Activated CD8-positive, alpha-beta T cell treated with anti-CD3 and anti-CD28 coated beads for 36 hours (primary cell): ENCODE measurements around the gene GFPT2. TPM values are rescaled to one million over a fixed set of nuclear protein-coding genes. Genes with fewer than 3 reads are reported as not detected.

Source experiments
- ATAC-seq: fragments of 200-7000 bp; cut with Tn5 transposase; one replicate; pipeline ENCODE4 v1.10.0; 2021; ENCODE audit warnings: mild to moderate bottlenecking, moderate library complexity
- CTCF ChIA-PET: fragments of 350-600 bp; sonication (Branson Sonifier 250); formaldehyde crosslinking; loops from one replicate; lab custom pipeline; 2021; ENCODE audit warnings: antibody characterized with exemption; lab: Charles Lee
- POLR2A ChIA-PET: fragments of 350-600 bp; sonication (Branson Sonifier 250); formaldehyde crosslinking; loops from one replicate; lab custom pipeline; 2021; ENCODE audit warnings: antibody characterized with exemption; lab: Charles Lee
- DNase-seq: peaks from one replicate; pipeline ENCODE4 v3.0.0-alpha.2; 2020
- H3K27ac Mint-ChIP-seq: one replicate; pipeline ENCODE4 v1.8.0; 2021; ENCODE audit warnings: mild to moderate bottlenecking, mixed read lengths
- H3K27me3 Mint-ChIP-seq: one replicate; pipeline ENCODE4 v1.8.0; 2021; ENCODE audit warnings: mixed read lengths
- H3K36me3 Mint-ChIP-seq: one replicate; pipeline ENCODE4 v1.8.0; 2021; ENCODE audit warnings: low read depth, mixed read lengths
- H3K4me1 Mint-ChIP-seq: one replicate; pipeline ENCODE4 v1.8.0; 2021; ENCODE audit warnings: low read depth, mixed read lengths
- H3K4me3 Mint-ChIP-seq: one replicate; pipeline ENCODE4 v1.8.0; 2021; ENCODE audit warnings: mild to moderate bottlenecking, moderate library complexity, mixed read lengths
- H3K9me3 Mint-ChIP-seq: one replicate; pipeline ENCODE4 v1.8.0; 2021; ENCODE audit warnings: mixed read lengths
- intact Hi-C: fragments of 100-400 bp; cut with micrococcal nuclease; formaldehyde crosslinking; loops from one replicate; pipeline ENCODE4 v1.10.0; 2022
- total RNA-seq, 2 experiments: library from RNA; stranded (reverse); gene quantifications; one replicate each; pipeline ENCODE4 v1.2.3, GENCODE V29; 2021
- TF ChIP-seq, protein P1 (sequence below): fragments of 200-600 bp; IDR thresholded peaks from one replicate; pipeline ENCODE4 v1.8.0; 2022; ENCODE audit warnings: antibody characterized with exemption, mild to moderate bottlenecking

GFPT2 gene
- total RNA-seq, 2 experiments from 2014 or later, result not detected

DNA sequence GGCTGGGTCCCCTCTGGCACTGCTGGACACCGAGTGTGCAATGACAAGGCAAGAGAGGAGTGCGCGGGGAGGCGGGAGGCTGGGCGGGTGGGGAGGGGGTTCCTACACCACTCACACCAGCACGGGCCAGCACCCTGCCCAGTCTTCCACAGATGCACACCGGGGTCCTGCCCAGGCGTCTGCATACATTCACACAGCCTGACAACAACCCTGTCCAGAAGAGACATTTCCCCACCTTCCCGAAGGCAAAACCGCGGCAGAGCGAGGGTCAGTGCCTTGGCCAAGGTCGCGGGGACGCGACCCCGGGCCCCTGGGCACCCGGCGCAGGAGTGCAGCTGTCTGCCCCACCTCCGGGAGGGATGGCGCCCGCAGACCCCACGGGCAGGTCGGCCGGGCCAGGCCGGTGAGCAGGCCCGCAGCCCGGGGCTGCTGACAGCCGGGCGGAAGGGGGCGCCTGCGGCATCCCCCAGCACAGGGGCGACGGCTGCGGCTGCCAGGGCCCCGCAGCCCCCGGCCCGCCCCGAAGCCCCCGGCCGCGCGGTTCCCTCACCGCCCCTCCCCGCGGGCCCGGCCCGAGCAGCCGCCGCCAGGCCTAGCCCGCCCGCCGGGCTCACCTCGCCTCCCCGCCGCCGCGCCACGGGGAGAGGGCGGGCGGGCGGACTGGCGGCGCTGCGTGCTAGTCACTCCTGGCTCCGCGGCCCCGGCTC, 61.7 kb downstream of the GFPT2 start:
- peak; percentile 23 for DNase-seq
- peak overlapping the region; percentile 76 for H3K27ac Mint-ChIP-seq

DNA sequence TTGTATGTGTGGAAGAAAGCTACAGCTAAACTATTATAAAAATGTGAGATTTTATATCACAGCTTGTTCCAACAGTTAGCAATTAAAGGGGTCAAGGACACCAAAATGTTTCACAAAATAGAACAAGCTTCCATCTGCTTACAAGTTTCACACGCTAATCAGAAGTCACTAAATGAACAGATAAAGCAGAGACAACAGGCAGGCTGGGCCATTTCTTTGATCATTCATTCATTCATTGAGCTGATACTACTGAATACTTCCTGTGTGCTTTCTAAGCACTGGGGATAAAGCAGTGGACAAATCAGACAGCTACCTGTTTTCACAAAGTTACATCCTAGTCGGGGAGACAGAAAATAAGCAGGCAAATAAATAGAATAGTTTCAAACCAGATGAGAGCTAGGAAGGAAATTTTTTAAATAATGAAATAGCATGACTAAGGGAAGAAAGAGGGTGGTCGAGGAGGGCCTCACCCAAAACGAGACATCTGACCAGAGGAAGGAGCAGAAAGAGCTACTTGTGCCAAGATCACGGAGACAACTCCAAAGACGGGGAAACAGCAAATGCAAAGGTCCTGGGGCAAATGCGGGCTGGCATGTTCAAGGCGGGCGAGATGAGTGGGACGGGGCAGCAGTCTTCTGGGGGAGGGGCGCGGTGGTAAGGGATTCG, 62.4 kb downstream of the GFPT2 start:
- Mint-ChIP-seq H3K27ac (peak overlapping the region; percentile 76), H3K9me3 (no peaks in the 10 kb centered on the region), H3K4me3 (peak overlapping the region; percentile 74), H3K27me3 (no peaks in the 10 kb centered on the region), H3K4me1 (peaks cover 32% of the 10 kb centered on the region), H3K36me3 (peaks cover 8% of the 10 kb centered on the region)
- CTCF ChIA-PET, result interaction anchor here (0.8 to 2.5 kb wide), 6 partner anchors 8 to 82 kb away, joined by 3 to 22 read pairs (median 4); partner anchors contain the start of gene RASGEF1C
- POLR2A ChIA-PET, result interaction anchor here (0.6 to 0.8 kb wide), 2 partner anchors 13 to 271 kb away, joined by 3 read pairs; no protein-coding TSS in a partner anchor
- TF ChIP-seq, protein P1, sequence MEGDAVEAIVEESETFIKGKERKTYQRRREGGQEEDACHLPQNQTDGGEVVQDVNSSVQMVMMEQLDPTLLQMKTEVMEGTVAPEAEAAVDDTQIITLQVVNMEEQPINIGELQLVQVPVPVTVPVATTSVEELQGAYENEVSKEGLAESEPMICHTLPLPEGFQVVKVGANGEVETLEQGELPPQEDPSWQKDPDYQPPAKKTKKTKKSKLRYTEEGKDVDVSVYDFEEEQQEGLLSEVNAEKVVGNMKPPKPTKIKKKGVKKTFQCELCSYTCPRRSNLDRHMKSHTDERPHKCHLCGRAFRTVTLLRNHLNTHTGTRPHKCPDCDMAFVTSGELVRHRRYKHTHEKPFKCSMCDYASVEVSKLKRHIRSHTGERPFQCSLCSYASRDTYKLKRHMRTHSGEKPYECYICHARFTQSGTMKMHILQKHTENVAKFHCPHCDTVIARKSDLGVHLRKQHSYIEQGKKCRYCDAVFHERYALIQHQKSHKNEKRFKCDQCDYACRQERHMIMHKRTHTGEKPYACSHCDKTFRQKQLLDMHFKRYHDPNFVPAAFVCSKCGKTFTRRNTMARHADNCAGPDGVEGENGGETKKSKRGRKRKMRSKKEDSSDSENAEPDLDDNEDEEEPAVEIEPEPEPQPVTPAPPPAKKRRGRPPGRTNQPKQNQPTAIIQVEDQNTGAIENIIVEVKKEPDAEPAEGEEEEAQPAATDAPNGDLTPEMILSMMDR, result no peak
- DNase-seq, result no peak
- no peak for ATAC-seq
- intact Hi-C loops, result loop anchor here (5.0 kb wide), 1 partner anchor 182 kb away; no protein-coding TSS in a partner anchor

More for the DNA sequence above, 61.7 kb downstream of the GFPT2 start:
- Mint-ChIP-seq H3K9me3 (no peaks in the 10 kb centered on the region), H3K4me1 (peaks cover 36% of the 10 kb centered on the region), H3K27me3 (no peaks in the 10 kb centered on the region), H3K36me3 (peaks cover 7% of the 10 kb centered on the region), H3K4me3 (peak overlapping the region; percentile 74)
- POLR2A ChIA-PET, result no interaction called here
- intact Hi-C loops, result loop anchor here (5.0 kb wide), 1 partner anchor 181 kb away; no protein-coding TSS in a partner anchor
- CTCF ChIA-PET, result interaction anchor here (0.7 to 5.0 kb wide), 6 partner anchors 9 to 82 kb away, joined by 3 to 68 read pairs (median 5); partner anchors contain the start of gene RASGEF1C
- TF ChIP-seq, protein P1, result peak; percentile 14
- peak; percentile 18 for ATAC-seq

DNA sequence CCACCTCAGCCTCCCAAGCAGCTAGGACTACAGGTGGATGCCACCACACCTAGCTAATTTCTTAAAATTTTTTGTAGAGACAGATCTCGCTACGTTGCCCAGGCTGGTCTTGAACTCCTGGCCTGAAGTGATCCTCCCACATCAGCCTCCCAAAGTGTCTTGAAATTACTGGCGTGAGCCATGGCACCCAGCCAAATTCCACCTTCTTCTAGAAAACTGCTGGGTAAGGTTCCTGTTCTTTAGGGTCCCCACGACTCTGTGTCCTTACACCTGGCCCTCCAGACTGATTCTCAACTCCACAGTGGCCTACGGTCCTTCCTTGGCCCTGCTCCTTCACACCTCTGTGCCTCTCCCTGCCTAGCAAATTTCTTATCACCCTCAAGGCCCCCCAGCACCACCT, 63.2 kb downstream of the GFPT2 start:
- POLR2A ChIA-PET, result no interaction called here
- Mint-ChIP-seq H3K9me3 (no peaks in the 10 kb centered on the region), H3K4me3 (peak overlapping the region; percentile 74), H3K27ac (peak overlapping the region; percentile 10), H3K4me1 (peaks cover 29% of the 10 kb centered on the region), H3K36me3 (peaks cover 14% of the 10 kb centered on the region), H3K27me3 (no peaks in the 10 kb centered on the region)
- ATAC-seq, result no peak
- CTCF ChIA-PET, result interaction anchor here (0.9 to 2.5 kb wide), 4 partner anchors 10 to 81 kb away, joined by 3 to 22 read pairs (median 4); partner anchors contain the start of gene RASGEF1C
- DNase-seq, result no peak
- TF ChIP-seq, protein P1, result no peak
- intact Hi-C loops, result loop anchor here (5.0 kb wide), 1 partner anchor 182 kb away; no protein-coding TSS in a partner anchor

DNA sequence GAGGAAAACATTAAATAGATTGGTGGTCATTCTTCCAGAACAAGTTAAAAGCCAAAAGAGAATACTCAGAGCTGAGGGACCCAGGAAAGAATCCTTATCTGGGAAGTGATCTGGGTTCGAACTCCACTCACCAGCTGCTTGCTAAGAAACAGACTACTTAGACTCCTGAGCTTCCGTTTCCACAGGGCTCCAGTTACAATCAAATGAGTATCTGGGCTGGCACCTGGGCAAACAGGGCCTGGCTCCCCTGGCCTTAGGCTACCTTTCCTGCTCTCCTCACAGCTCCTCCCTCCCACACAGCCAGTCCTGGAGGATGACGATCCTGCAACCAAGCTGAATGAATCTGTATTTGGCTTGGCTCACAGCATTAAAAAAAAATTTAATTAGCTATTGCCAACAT, 63.7 kb downstream of the GFPT2 start:
- H3K4me1 Mint-ChIP-seq, result peaks cover 29% of the 10 kb centered on the region
- no peak for ATAC-seq

More for the DNA sequence above, 63.7 kb downstream of the GFPT2 start:
- CTCF ChIA-PET, result interaction anchor here (1.1 to 2.5 kb wide), 2 partner anchors 10 to 26 kb away, joined by 3 to 22 read pairs; no protein-coding TSS in a partner anchor
- intact Hi-C loops, result no loop called here
- H3K9me3 Mint-ChIP-seq, result no peaks in the 10 kb centered on the region
- POLR2A ChIA-PET, result no interaction called here
- H3K27me3 Mint-ChIP-seq, result no peaks in the 10 kb centered on the region
- H3K27ac Mint-ChIP-seq, result no peak overlapping the region
- H3K36me3 Mint-ChIP-seq, result peaks cover 19% of the 10 kb centered on the region
- no peak overlapping the region for H3K4me3 Mint-ChIP-seq
- DNase-seq, result no peak
- TF ChIP-seq, protein P1, result no peak
